ENCODE measurements around the gene OLFML2B.

DNA sequence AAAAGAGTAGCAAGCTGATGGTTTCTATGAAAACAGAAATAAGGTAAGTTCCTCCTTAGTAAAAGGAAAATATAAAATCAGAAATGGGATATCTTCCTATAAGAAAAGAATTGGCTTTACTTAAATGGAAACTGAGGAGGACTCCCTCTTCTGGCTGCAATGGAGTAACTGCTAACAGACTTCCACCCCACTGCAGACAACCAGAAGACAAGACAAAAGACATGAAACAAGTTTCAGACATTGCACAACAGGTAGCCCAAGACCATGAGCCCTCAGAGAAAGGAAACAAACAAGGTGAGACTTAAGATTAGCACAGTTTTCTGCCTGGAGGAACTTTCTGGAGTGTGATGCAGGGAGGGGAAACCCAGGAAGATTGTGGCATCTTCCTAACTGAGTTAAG lies 17.0 kb upstream of the OLFML2B start:
- TF ChIP-seq, protein P1, sequence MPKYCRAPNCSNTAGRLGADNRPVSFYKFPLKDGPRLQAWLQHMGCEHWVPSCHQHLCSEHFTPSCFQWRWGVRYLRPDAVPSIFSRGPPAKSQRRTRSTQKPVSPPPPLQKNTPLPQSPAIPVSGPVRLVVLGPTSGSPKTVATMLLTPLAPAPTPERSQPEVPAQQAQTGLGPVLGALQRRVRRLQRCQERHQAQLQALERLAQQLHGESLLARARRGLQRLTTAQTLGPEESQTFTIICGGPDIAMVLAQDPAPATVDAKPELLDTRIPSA (CRISPR knock-in tag; IDR thresholded peaks at IDR 0.05; ENCODE audit: borderline replicate concordance), result no peak
- TF ChIP-seq, protein P2, sequence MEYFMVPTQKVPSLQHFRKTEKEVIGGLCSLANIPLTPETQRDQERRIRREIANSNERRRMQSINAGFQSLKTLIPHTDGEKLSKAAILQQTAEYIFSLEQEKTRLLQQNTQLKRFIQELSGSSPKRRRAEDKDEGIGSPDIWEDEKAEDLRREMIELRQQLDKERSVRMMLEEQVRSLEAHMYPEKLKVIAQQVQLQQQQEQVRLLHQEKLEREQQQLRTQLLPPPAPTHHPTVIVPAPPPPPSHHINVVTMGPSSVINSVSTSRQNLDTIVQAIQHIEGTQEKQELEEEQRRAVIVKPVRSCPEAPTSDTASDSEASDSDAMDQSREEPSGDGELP (IDR thresholded peaks at IDR 0.05; ENCODE audit: borderline replicate concordance, low read depth), result no peak
- TF ChIP-seq ATF1 (CRISPR knock-in tag; IDR thresholded peaks at IDR 0.05), result no peak
- no peak for TF ChIP-seq FOSL2 (CRISPR knock-in tag; IDR thresholded peaks at IDR 0.05)
- TF ChIP-seq, protein P3, sequence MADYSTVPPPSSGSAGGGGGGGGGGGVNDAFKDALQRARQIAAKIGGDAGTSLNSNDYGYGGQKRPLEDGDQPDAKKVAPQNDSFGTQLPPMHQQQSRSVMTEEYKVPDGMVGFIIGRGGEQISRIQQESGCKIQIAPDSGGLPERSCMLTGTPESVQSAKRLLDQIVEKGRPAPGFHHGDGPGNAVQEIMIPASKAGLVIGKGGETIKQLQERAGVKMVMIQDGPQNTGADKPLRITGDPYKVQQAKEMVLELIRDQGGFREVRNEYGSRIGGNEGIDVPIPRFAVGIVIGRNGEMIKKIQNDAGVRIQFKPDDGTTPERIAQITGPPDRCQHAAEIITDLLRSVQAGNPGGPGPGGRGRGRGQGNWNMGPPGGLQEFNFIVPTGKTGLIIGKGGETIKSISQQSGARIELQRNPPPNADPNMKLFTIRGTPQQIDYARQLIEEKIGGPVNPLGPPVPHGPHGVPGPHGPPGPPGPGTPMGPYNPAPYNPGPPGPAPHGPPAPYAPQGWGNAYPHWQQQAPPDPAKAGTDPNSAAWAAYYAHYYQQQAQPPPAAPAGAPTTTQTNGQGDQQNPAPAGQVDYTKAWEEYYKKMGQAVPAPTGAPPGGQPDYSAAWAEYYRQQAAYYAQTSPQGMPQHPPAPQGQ (CRISPR knock-in tag; IDR thresholded peaks at IDR 0.05; ENCODE audit: borderline replicate concordance), result no peak
- TF ChIP-seq ZNF136 (CRISPR knock-in tag; IDR thresholded peaks at IDR 0.05; ENCODE audit: low read depth), result no peak
- TF ChIP-seq, protein P4, sequence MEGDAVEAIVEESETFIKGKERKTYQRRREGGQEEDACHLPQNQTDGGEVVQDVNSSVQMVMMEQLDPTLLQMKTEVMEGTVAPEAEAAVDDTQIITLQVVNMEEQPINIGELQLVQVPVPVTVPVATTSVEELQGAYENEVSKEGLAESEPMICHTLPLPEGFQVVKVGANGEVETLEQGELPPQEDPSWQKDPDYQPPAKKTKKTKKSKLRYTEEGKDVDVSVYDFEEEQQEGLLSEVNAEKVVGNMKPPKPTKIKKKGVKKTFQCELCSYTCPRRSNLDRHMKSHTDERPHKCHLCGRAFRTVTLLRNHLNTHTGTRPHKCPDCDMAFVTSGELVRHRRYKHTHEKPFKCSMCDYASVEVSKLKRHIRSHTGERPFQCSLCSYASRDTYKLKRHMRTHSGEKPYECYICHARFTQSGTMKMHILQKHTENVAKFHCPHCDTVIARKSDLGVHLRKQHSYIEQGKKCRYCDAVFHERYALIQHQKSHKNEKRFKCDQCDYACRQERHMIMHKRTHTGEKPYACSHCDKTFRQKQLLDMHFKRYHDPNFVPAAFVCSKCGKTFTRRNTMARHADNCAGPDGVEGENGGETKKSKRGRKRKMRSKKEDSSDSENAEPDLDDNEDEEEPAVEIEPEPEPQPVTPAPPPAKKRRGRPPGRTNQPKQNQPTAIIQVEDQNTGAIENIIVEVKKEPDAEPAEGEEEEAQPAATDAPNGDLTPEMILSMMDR (CRISPR knock-in tag; IDR thresholded peaks at IDR 0.05), result peak; percentile 35
- TF ChIP-seq ZBTB20 (CRISPR knock-in tag; IDR thresholded peaks at IDR 0.05; ENCODE audit: borderline replicate concordance, low read depth), result no peak
- TF ChIP-seq SSRP1 (CRISPR knock-in tag; IDR thresholded peaks at IDR 0.05), result no peak
